Uterus (tissue), 2 donors: ENCODE results near the gene CLRN2.

Experiments
- POLR2A ChIP-seq, 2 donors: fragments of 450-650 bp; IDR thresholded peaks; one replicate each; pipeline ENCODE4 v1.6.1; 2016; ENCODE audit warnings: antibody characterized with exemption in 2 of 2, mild to moderate bottlenecking in 1 of 2, moderate library complexity in 1 of 2
- TF ChIP-seq, protein P1 (sequence below), 4 experiments: fragments of 200-600 bp in 2 of 4; fragments of 450-650 bp in 2 of 4; sonication (generic) in 2 of 4; IDR thresholded peaks; one replicate each; pipeline ENCODE4 v1.5.1; 2016 to 2019; ENCODE audit warnings: antibody characterized with exemption in 4 of 4, mild to moderate bottlenecking in 2 of 4, moderate library complexity in 1 of 4

GRCh38 chr4:17558941-17559708 is 44.2 kb downstream of the CLRN2 start:
- TF ChIP-seq POLR2A (IDR thresholded peaks at IDR 0.05) = no peak
- TF ChIP-seq, protein P1, sequence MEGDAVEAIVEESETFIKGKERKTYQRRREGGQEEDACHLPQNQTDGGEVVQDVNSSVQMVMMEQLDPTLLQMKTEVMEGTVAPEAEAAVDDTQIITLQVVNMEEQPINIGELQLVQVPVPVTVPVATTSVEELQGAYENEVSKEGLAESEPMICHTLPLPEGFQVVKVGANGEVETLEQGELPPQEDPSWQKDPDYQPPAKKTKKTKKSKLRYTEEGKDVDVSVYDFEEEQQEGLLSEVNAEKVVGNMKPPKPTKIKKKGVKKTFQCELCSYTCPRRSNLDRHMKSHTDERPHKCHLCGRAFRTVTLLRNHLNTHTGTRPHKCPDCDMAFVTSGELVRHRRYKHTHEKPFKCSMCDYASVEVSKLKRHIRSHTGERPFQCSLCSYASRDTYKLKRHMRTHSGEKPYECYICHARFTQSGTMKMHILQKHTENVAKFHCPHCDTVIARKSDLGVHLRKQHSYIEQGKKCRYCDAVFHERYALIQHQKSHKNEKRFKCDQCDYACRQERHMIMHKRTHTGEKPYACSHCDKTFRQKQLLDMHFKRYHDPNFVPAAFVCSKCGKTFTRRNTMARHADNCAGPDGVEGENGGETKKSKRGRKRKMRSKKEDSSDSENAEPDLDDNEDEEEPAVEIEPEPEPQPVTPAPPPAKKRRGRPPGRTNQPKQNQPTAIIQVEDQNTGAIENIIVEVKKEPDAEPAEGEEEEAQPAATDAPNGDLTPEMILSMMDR (IDR thresholded peaks at IDR 0.05) = no peak
